Mammary epithelial cell (primary cell): ENCODE measurements around the gene TSSK3.

ENCODE experiments used
- EZH2 ChIP-seq: IDR thresholded peaks from 2 replicates; pipeline ENCODE4 v1.6.1; 2012; ENCODE audit warnings: low read length, inconsistent platforms, borderline replicate concordance
- TF ChIP-seq, protein P1 (sequence below), 2 donors: IDR thresholded peaks in 1 of 2; conservative IDR thresholded peaks in 1 of 2; 2 replicates each; pipeline ENCODE4 v1.5.1; 2011 to 2012; ENCODE audit warnings: inconsistent platforms in 2 of 2, low read length in 2 of 2, mild to moderate bottlenecking in 2 of 2, control low read depth in 1 of 2, low read depth in 1 of 2; ENCODE audit not compliant: insufficient read depth in 1 of 2; ENCODE audit errors: extremely low read depth in 1 of 2

DNA sequence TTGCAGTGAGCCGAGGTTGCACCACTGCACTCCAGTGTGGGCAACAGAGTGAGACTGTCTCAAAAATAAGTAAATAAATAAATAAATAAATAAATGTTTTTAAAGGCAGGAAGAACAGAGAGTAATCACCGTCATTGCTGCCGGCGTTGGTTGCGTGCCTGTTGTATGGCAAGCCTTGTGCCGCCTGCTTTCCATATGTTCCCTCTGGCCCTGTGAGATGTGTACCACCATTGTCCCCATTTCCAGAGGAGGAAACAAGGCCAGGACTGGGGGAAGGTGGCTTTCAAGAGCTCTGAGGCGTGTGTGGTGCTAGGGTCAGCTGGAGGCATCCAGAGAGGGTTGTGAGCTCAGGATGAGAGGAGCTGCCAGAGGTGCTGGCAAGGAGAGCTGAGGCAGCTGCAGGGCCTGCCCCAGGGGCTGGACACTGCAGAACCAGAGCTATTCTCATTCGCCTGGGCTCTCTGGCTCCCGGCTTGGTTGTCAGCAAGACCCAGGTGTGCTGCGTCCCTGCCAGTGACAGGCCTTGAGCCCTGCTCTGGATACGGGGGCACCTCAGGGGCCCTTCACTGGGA is 21.1 kb upstream of the TSSK3 start:
- TF ChIP-seq, protein P1, sequence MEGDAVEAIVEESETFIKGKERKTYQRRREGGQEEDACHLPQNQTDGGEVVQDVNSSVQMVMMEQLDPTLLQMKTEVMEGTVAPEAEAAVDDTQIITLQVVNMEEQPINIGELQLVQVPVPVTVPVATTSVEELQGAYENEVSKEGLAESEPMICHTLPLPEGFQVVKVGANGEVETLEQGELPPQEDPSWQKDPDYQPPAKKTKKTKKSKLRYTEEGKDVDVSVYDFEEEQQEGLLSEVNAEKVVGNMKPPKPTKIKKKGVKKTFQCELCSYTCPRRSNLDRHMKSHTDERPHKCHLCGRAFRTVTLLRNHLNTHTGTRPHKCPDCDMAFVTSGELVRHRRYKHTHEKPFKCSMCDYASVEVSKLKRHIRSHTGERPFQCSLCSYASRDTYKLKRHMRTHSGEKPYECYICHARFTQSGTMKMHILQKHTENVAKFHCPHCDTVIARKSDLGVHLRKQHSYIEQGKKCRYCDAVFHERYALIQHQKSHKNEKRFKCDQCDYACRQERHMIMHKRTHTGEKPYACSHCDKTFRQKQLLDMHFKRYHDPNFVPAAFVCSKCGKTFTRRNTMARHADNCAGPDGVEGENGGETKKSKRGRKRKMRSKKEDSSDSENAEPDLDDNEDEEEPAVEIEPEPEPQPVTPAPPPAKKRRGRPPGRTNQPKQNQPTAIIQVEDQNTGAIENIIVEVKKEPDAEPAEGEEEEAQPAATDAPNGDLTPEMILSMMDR (conservative IDR thresholded peaks at IDR 0.05 in 1 of 2, IDR thresholded peaks at IDR 0.05 in 1 of 2; ENCODE audit: extremely low read depth in 1 of 2, insufficient read depth in 1 of 2, low read depth in 1 of 2, low read length in 2 of 2), result no peak
- TF ChIP-seq EZH2, result no peak
